HepG2 (cell line): ENCODE data around the gene TMEM143. TPM values are rescaled to one million over a fixed set of nuclear protein-coding genes. Genes with fewer than 3 reads are reported as not detected.

Source experiments
- KLF9 ChIP-seq: IDR thresholded peaks from 2 replicates; pipeline ENCODE4 v1.6.1; 2016; ENCODE audit warnings: low read depth
- MXI1 ChIP-seq: IDR thresholded peaks from 3 replicates; pipeline ENCODE4 v1.6.1; 2012; ENCODE audit warnings: low read depth, low read length, inconsistent platforms, borderline replicate concordance
- REXO4 ChIP-seq: sonication (generic); formaldehyde crosslinking; IDR thresholded peaks from 2 replicates; pipeline ENCODE4 v1.8.0; 2022; ENCODE audit warnings: missing genetic modification reagents, mild to moderate bottlenecking, borderline replicate concordance
- SMAD3 ChIP-seq: sonication (generic); formaldehyde crosslinking; IDR thresholded peaks from 2 replicates; pipeline ENCODE4 v1.4.0; 2020; ENCODE audit warnings: missing genetic modification reagents
- SRSF1 ChIP-seq: fragments of 200-400 bp; formaldehyde crosslinking; optimal IDR thresholded peaks from 2 replicates; pipeline ENCODE3; 2017; ENCODE audit warnings: mild to moderate bottlenecking, low read depth, low read length, moderate library complexity
- ZFP37 ChIP-seq: sonication (generic); formaldehyde crosslinking; IDR thresholded peaks from 2 replicates; pipeline ENCODE4 v1.4.0; 2020; ENCODE audit warnings: missing genetic modification reagents, borderline replicate concordance
- ZMYM2 ChIP-seq: sonication (generic); formaldehyde crosslinking; IDR thresholded peaks from 2 replicates; pipeline ENCODE4 v1.8.0; 2022; ENCODE audit warnings: mild to moderate bottlenecking, missing genetic modification reagents
- ZNF12 ChIP-seq: sonication (generic); formaldehyde crosslinking; IDR thresholded peaks from 2 replicates; pipeline ENCODE4 v1.5.0; 2020; ENCODE audit warnings: missing genetic modification reagents
- ZNF3 ChIP-seq: IDR thresholded peaks from 2 replicates; pipeline ENCODE4 v1.7.0; 2017; ENCODE audit warnings: inconsistent platforms
- ZNF564 ChIP-seq: sonication (generic); formaldehyde crosslinking; IDR thresholded peaks from 2 replicates; pipeline ENCODE4 v1.8.1; 2023; ENCODE audit warnings: mild to moderate bottlenecking, missing genetic modification reagents
- ZNF629 ChIP-seq: sonication (generic); formaldehyde crosslinking; conservative IDR thresholded peaks from 2 replicates; pipeline ENCODE4 v1.5.0; 2020; ENCODE audit warnings: missing genetic modification reagents
- ZNF792 ChIP-seq: IDR thresholded peaks from 2 replicates; pipeline ENCODE4 v1.6.1; 2016
- polyA plus RNA-seq, 8 experiments: library from polyadenylated mRNA; depleted of rRNA in 3 of 8; stranded (reverse) in 7 of 8; unstranded in 1 of 8; fragments of >200 nt; fragmentation: Illumina TruSeq in 4 of 8; extraction: Trizol in 4 of 8; gene quantifications; 2 replicates each; pipeline versions ENCODE4 v1.2.1 to v1.2.3, GENCODE V29; 2011 to 2016; ENCODE audit warnings: low read depth in 4 of 8, missing spikeins in 1 of 8, mixed read lengths in 1 of 8; ENCODE audit not compliant: insufficient read depth in 1 of 8
- total RNA-seq, 5 experiments: library from RNA; depleted of rRNA; stranded (reverse); fragments of >200 nt; fragmentation: Illumina TruSeq; extraction: Trizol; gene quantifications; 2 replicates each; pipeline ENCODE4 v1.2.3, GENCODE V29; 2016; ENCODE audit warnings: low read depth in 1 of 5
- TF ChIP-seq, protein P1 (sequence below): sonication (generic); formaldehyde crosslinking; IDR thresholded peaks from 2 replicates; pipeline ENCODE4 v1.5.0; 2020; ENCODE audit warnings: mild to moderate bottlenecking, missing genetic modification reagents
- TF ChIP-seq, protein P2 (sequence below): sonication (generic); formaldehyde crosslinking; IDR thresholded peaks from 2 replicates; pipeline ENCODE4 v1.4.0; 2020; ENCODE audit warnings: mild to moderate bottlenecking, missing genetic modification reagents
- TF ChIP-seq, protein P3 (sequence below): IDR thresholded peaks from 2 replicates; pipeline ENCODE4 v1.6.1; 2018; ENCODE audit warnings: missing genetic modification reagents, mild to moderate bottlenecking, missing compliant biosample characterization
- TF ChIP-seq, protein P4 (sequence below), 2 experiments: fragments of 450-650 bp in 1 of 2; sonication (generic) in 1 of 2; formaldehyde crosslinking in 1 of 2; IDR thresholded peaks; 2 replicates each; pipeline versions ENCODE4 v1.6.1 to v1.8.0; 2016 to 2022; ENCODE audit warnings: antibody characterized with exemption in 1 of 2, mild to moderate bottlenecking in 1 of 2, missing genetic modification reagents in 1 of 2

The TMEM143 gene
- total and polyA plus RNA-seq, 2 of the 13 experiments (the other 11 are each of a cell fraction or from before 2014, with no cell fraction given), result 7.7 to 11.3 TPM

DNA sequence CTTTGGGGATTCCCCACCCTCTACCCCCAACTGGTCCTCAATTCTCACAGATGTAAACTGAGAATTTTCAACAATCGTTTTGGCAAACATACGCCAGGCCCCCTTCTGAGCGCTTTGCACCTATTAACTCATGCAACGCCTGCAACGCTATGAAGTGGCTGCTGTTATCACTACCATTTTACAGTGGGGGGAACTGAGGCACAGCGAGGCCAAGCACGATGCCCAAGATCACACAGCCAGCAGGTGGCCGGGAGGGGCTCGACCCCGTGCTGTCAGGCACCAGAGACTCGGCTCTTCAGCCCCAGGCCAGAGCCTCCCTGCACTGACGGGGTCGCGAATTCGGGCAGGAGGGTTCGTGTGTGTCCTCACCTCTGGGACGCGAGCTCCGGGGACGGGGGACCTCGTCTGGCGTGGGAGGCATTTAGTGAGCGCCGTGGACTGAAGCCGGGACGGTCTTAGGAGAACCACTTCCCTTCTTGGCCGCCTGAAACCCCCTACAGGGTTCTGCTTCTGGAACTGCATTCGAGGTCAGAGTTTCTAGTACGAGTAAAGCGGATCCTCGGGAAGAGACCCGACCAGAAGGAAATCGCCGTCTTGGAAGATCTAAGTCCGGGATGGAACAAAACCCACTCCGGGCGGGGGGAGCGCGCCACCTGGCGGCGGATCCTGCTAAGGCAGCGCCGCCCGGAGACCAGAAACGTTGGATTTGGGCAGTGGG, 72.8 kb downstream of the TMEM143 start (continued):
- TF ChIP-seq REXO4 (CRISPR knock-in tag) (no peak), SMAD3 (CRISPR knock-in tag) (no peak), ZNF3 (no peak), ZFP37 (CRISPR knock-in tag) (no peak), ZNF629 (CRISPR knock-in tag) (no peak), SRSF1 (no peak), ZNF564 (CRISPR knock-in tag) (no peak), KLF9 (no peak), ZNF12 (CRISPR knock-in tag) (no peak), MXI1 (no peak), ZNF792 (CRISPR knock-in tag) (no peak), ZMYM2 (0 out of 2 replicates have a peak, but pooled peaks have one; percentile 16)
- TF ChIP-seq, protein P1, sequence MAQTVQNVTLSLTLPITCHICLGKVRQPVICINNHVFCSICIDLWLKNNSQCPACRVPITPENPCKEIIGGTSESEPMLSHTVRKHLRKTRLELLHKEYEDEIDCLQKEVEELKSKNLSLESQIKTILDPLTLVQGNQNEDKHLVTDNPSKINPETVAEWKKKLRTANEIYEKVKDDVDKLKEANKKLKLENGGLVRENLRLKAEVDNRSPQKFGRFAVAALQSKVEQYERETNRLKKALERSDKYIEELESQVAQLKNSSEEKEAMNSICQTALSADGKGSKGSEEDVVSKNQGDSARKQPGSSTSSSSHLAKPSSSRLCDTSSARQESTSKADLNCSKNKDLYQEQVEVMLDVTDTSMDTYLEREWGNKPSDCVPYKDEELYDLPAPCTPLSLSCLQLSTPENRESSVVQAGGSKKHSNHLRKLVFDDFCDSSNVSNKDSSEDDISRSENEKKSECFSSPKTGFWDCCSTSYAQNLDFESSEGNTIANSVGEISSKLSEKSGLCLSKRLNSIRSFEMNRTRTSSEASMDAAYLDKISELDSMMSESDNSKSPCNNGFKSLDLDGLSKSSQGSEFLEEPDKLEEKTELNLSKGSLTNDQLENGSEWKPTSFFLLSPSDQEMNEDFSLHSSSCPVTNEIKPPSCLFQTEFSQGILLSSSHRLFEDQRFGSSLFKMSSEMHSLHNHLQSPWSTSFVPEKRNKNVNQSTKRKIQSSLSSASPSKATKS (CRISPR knock-in tag), result no peak
- TF ChIP-seq, protein P2, sequence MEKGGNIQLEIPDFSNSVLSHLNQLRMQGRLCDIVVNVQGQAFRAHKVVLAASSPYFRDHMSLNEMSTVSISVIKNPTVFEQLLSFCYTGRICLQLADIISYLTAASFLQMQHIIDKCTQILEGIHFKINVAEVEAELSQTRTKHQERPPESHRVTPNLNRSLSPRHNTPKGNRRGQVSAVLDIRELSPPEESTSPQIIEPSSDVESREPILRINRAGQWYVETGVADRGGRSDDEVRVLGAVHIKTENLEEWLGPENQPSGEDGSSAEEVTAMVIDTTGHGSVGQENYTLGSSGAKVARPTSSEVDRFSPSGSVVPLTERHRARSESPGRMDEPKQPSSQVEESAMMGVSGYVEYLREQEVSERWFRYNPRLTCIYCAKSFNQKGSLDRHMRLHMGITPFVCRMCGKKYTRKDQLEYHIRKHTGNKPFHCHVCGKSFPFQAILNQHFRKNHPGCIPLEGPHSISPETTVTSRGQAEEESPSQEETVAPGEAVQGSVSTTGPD (CRISPR knock-in tag), result no peak
- TF ChIP-seq, protein P3, sequence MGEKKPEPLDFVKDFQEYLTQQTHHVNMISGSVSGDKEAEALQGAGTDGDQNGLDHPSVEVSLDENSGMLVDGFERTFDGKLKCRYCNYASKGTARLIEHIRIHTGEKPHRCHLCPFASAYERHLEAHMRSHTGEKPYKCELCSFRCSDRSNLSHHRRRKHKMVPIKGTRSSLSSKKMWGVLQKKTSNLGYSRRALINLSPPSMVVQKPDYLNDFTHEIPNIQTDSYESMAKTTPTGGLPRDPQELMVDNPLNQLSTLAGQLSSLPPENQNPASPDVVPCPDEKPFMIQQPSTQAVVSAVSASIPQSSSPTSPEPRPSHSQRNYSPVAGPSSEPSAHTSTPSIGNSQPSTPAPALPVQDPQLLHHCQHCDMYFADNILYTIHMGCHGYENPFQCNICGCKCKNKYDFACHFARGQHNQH (CRISPR knock-in tag), result peak; percentile 58; the same call in 1 of the 2 replicates
- TF ChIP-seq, protein P4, sequence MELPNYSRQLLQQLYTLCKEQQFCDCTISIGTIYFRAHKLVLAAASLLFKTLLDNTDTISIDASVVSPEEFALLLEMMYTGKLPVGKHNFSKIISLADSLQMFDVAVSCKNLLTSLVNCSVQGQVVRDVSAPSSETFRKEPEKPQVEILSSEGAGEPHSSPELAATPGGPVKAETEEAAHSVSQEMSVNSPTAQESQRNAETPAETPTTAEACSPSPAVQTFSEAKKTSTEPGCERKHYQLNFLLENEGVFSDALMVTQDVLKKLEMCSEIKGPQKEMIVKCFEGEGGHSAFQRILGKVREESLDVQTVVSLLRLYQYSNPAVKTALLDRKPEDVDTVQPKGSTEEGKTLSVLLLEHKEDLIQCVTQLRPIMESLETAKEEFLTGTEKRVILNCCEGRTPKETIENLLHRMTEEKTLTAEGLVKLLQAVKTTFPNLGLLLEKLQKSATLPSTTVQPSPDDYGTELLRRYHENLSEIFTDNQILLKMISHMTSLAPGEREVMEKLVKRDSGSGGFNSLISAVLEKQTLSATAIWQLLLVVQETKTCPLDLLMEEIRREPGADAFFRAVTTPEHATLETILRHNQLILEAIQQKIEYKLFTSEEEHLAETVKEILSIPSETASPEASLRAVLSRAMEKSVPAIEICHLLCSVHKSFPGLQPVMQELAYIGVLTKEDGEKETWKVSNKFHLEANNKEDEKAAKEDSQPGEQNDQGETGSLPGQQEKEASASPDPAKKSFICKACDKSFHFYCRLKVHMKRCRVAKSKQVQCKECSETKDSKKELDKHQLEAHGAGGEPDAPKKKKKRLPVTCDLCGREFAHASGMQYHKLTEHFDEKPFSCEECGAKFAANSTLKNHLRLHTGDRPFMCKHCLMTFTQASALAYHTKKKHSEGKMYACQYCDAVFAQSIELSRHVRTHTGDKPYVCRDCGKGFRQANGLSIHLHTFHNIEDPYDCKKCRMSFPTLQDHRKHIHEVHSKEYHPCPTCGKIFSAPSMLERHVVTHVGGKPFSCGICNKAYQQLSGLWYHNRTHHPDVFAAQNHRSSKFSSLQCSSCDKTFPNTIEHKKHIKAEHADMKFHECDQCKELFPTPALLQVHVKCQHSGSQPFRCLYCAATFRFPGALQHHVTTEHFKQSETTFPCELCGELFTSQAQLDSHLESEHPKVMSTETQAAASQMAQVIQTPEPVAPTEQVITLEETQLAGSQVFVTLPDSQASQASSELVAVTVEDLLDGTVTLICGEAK (IDR thresholded peaks at IDR 0.05), result no peak
- TF ChIP-seq, protein P4 (CRISPR knock-in tag; IDR thresholded peaks at IDR 0.05), result no peak
